PC-3 (cell line): Measurements from ENCODE around the gene FAM168A.

Experiments
- EZH2 ChIP-seq: fragments of 300-600 bp; sonication (generic); IDR thresholded peaks from one replicate; pipeline ENCODE4 v1.6.1; 2017; ENCODE audit warnings: antibody characterized with exemption, mild to moderate bottlenecking, low read length; ENCODE audit not compliant: unreplicated experiment
- TF ChIP-seq, protein P1 (sequence below): fragments of 300-600 bp; sonication (generic); conservative IDR thresholded peaks from 2 replicates; pipeline ENCODE4 v1.5.1; 2017; ENCODE audit warnings: antibody characterized with exemption, low read depth, mild to moderate bottlenecking, low read length

DNA sequence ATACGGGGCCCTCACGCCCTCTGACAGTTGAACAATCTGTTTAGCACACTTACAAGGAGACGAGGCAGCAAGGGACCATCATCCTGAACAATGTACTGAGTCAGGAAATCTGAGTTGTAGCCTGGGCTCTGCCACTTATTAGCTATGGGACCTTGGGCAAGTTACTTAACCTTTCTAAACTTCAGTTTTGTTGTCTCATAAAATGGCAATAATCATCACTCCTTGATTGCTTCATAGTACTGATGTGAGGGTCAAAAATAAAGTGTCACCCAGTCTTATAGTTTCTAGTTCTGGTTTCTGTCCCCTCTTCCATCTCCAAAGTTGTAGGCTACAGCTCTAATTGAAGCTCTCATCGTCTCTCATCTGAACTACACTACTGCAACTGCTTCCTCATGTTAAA is 175.0 kb downstream of the FAM168A start:
- TF ChIP-seq EZH2: no peak
- TF ChIP-seq, protein P1, sequence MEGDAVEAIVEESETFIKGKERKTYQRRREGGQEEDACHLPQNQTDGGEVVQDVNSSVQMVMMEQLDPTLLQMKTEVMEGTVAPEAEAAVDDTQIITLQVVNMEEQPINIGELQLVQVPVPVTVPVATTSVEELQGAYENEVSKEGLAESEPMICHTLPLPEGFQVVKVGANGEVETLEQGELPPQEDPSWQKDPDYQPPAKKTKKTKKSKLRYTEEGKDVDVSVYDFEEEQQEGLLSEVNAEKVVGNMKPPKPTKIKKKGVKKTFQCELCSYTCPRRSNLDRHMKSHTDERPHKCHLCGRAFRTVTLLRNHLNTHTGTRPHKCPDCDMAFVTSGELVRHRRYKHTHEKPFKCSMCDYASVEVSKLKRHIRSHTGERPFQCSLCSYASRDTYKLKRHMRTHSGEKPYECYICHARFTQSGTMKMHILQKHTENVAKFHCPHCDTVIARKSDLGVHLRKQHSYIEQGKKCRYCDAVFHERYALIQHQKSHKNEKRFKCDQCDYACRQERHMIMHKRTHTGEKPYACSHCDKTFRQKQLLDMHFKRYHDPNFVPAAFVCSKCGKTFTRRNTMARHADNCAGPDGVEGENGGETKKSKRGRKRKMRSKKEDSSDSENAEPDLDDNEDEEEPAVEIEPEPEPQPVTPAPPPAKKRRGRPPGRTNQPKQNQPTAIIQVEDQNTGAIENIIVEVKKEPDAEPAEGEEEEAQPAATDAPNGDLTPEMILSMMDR: no peak
